ENCODE data around the gene PLEKHG5. TPM values are rescaled to one million over a fixed set of nuclear protein-coding genes. Genes with fewer than 3 reads are reported as not detected.

Gene PLEKHG5
- total and polyA plus RNA-seq, 4 donors = 0.28 to 1.9 (median 1.1) TPM

DNA sequence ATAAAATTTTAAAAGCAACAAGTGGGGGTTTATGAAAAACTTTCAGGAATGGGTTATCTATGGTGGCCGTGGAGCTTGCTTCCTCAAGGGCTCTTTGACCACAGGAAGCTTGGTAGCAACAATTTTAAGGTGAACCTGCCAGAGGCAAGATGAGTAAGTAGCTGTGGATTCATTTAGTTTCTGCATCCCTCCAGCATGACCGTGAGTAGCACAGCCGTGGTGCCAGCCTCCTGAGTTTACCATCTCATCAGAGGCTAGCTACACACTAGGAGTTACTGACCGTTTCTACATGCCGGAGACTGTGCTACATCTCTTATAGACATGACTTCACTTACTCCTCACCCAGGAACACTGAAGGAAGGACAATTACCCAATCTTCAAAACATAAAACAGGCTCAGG lies 30.1 kb upstream of the PLEKHG5 start:
- Histone ChIP-seq H3K27ac (ENCODE audit: low read depth in 1 of 2, low read length in 2 of 2) (no peak overlapping the region), H3K4me1 (ENCODE audit: control insufficient read depth in 4 of 4, insufficient read depth in 4 of 4, low read length in 3 of 4) (peaks cover 0 to 7% (median 0%) of the 10 kb centered on the region in 4 donors), H3K36me3 (ENCODE audit: control insufficient read depth in 4 of 4, insufficient read depth in 3 of 4, low read depth in 1 of 4, low read length in 3 of 4) (peaks cover 10 to 15% (median 12%) of the 10 kb centered on the region in 4 donors), H3K27me3 (ENCODE audit: control insufficient read depth in 4 of 4, insufficient read depth in 4 of 4, low read length in 3 of 4) (no peaks in the 10 kb centered on the region), H3K9me3 (ENCODE audit: control insufficient read depth in 4 of 4, low read length in 3 of 4) (no peaks in the 10 kb centered on the region), H3K9ac (ENCODE audit: low read depth in 1 of 2, low read length in 2 of 2) (no peak overlapping the region), H3K4me3 (ENCODE audit: low read depth in 1 of 3, low read length in 3 of 3) (no peak overlapping the region)
- TF ChIP-seq HNF4A (conservative IDR thresholded peaks at IDR 0.05) = no peak
- TF ChIP-seq EGR1 (IDR thresholded peaks at IDR 0.05; ENCODE audit: low read depth in 2 of 2) = no peak
- TF ChIP-seq GABPA (IDR thresholded peaks at IDR 0.05 in 1 of 2, conservative IDR thresholded peaks at IDR 0.05 in 1 of 2) = no peak
- TF ChIP-seq JUND (IDR thresholded peaks at IDR 0.05) = no peak
- TF ChIP-seq, protein P1, sequence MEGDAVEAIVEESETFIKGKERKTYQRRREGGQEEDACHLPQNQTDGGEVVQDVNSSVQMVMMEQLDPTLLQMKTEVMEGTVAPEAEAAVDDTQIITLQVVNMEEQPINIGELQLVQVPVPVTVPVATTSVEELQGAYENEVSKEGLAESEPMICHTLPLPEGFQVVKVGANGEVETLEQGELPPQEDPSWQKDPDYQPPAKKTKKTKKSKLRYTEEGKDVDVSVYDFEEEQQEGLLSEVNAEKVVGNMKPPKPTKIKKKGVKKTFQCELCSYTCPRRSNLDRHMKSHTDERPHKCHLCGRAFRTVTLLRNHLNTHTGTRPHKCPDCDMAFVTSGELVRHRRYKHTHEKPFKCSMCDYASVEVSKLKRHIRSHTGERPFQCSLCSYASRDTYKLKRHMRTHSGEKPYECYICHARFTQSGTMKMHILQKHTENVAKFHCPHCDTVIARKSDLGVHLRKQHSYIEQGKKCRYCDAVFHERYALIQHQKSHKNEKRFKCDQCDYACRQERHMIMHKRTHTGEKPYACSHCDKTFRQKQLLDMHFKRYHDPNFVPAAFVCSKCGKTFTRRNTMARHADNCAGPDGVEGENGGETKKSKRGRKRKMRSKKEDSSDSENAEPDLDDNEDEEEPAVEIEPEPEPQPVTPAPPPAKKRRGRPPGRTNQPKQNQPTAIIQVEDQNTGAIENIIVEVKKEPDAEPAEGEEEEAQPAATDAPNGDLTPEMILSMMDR (IDR thresholded peaks at IDR 0.05; ENCODE audit: low read depth, low read length, missing input control) = no peak
- TF ChIP-seq HNF4G (IDR thresholded peaks at IDR 0.05) = no peak
- TF ChIP-seq, protein P2, sequence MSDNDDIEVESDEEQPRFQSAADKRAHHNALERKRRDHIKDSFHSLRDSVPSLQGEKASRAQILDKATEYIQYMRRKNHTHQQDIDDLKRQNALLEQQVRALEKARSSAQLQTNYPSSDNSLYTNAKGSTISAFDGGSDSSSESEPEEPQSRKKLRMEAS (IDR thresholded peaks at IDR 0.05) = no peak
- no peak for DNase-seq (ENCODE audit: low spot score)
- WGBS = 79% methylated on average over 5 of the region's 5 CpGs

DNA sequence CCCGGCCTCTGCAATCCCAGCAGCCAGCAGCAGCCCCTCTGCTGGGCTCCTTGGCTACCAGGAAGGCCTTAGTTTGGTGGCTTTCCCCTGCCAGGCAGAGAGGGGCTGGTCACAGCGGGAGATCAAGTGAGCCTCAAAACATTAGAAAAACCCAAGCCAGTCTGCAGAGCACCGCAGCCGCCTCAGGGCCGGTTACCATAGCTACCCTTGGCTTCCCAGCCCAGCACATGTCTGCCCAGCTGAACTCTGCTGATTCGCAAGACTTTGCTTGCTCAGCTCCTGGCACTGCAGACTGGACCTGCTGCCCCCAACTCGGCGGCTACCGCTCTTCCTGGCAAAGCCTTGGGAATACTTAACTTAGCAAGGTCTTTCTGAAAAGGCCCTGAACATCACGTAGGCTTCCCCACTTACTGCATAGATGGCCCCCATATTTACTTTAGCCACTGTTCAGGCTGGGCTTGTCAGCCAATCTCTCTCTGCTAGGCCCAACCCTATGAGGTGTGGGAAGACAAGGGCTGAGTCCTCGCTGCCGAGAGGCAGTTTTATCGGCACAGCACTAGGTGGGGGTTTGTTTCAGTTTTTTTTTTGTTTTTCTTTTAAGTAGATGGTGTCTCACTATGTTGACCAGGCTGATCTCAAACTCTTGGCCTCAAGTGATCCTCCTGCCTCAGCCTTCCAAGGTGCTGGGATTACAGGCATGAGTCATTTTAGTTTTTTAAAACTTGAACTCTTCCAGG lies 28.6 kb upstream of the PLEKHG5 start:
- Histone ChIP-seq H3K9ac (ENCODE audit: low read depth in 1 of 2, low read length in 2 of 2) (no peak overlapping the region), H3K4me3 (ENCODE audit: low read depth in 1 of 3, low read length in 3 of 3) (no peak overlapping the region), H3K9me3 (ENCODE audit: control insufficient read depth in 4 of 4, low read length in 3 of 4) (no peaks in the 10 kb centered on the region), H3K27ac (ENCODE audit: low read depth in 1 of 2, low read length in 2 of 2) (no peak overlapping the region), H3K36me3 (ENCODE audit: control insufficient read depth in 4 of 4, insufficient read depth in 3 of 4, low read depth in 1 of 4, low read length in 3 of 4) (peaks cover 0 to 3% (median under 1%) of the 10 kb centered on the region in 4 donors), H3K4me1 (ENCODE audit: control insufficient read depth in 4 of 4, insufficient read depth in 4 of 4, low read length in 3 of 4) (peaks cover 0 to 7% (median 0%) of the 10 kb centered on the region in 4 donors), H3K27me3 (ENCODE audit: control insufficient read depth in 4 of 4, insufficient read depth in 4 of 4, low read length in 3 of 4) (no peaks in the 10 kb centered on the region)
- WGBS = 42% methylated on average over 13 of the region's 13 CpGs
- no peak for DNase-seq (ENCODE audit: low spot score)
- TF ChIP-seq REST (IDR thresholded peaks at IDR 0.05) (no peak), HNF4G (IDR thresholded peaks at IDR 0.05) (no peak), YY1 (IDR thresholded peaks at IDR 0.05) (no peak), TAF1 (conservative IDR thresholded peaks at IDR 0.05) (no peak), JUND (IDR thresholded peaks at IDR 0.05) (no peak), RAD21 (IDR thresholded peaks at IDR 0.05) (no peak), NR2F2 (IDR thresholded peaks at IDR 0.05) (no peak), SP1 (IDR thresholded peaks at IDR 0.05) (no peak), FOXA2 (IDR thresholded peaks at IDR 0.05) (no peak), FOXA1 (IDR thresholded peaks at IDR 0.05) (no peak), EGR1 (IDR thresholded peaks at IDR 0.05; ENCODE audit: low read depth in 2 of 2) (no peak), HNF4A (conservative IDR thresholded peaks at IDR 0.05) (no peak)
- TF ChIP-seq, protein P1 (IDR thresholded peaks at IDR 0.05; ENCODE audit: low read depth, low read length, missing input control) = no peak
- TF ChIP-seq, protein P3, sequence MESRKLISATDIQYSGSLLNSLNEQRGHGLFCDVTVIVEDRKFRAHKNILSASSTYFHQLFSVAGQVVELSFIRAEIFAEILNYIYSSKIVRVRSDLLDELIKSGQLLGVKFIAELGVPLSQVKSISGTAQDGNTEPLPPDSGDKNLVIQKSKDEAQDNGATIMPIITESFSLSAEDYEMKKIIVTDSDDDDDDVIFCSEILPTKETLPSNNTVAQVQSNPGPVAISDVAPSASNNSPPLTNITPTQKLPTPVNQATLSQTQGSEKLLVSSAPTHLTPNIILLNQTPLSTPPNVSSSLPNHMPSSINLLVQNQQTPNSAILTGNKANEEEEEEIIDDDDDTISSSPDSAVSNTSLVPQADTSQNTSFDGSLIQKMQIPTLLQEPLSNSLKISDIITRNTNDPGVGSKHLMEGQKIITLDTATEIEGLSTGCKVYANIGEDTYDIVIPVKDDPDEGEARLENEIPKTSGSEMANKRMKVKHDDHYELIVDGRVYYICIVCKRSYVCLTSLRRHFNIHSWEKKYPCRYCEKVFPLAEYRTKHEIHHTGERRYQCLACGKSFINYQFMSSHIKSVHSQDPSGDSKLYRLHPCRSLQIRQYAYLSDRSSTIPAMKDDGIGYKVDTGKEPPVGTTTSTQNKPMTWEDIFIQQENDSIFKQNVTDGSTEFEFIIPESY (IDR thresholded peaks at IDR 0.05) = no peak
- TF ChIP-seq, protein P4, sequence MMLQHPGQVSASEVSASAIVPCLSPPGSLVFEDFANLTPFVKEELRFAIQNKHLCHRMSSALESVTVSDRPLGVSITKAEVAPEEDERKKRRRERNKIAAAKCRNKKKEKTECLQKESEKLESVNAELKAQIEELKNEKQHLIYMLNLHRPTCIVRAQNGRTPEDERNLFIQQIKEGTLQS (IDR thresholded peaks at IDR 0.05) = no peak
